Natural killer cell (primary cell): Measurements from ENCODE around the gene EBI3. TPM values are rescaled to one million over a fixed set of nuclear protein-coding genes. Genes with fewer than 3 reads are reported as not detected.
"Not testable (repeated sequence)": the region's sequence is repeated elsewhere in the genome, so short reads cannot be mapped to it uniquely, and the experiment has no call there.

ENCODE experiments used
- ATAC-seq, 3 donors: fragments of 150-1000 bp in 2 of 3; fragments of 200-7000 bp in 1 of 3; cut with Tn5 transposase; 1 replicate in 1 of 3; 2 replicates in 2 of 3; pipeline ENCODE4 v1.10.0; 2021; ENCODE audit warnings: mild to moderate bottlenecking in 2 of 3, moderate library complexity in 2 of 3
- DNase-seq, 2 donors: peaks; one replicate each; pipeline versions ENCODE4 v3.0.0 to v3.0.0-alpha.2; 2013 to 2021; ENCODE audit warnings: mixed read lengths in 1 of 2
- H3K27ac ChIP-seq: one replicate; pipeline ENCODE4 v1.5.1; 2013; ENCODE audit warnings: mild to moderate bottlenecking, low read length
- H3K27me3 ChIP-seq: one replicate; pipeline ENCODE4 v1.6.1; 2013; ENCODE audit warnings: low read length; ENCODE audit not compliant: control insufficient read depth, insufficient read depth
- H3K36me3 ChIP-seq: one replicate; pipeline ENCODE4 v1.6.1; 2013; ENCODE audit warnings: low read length; ENCODE audit not compliant: control insufficient read depth, insufficient read depth
- H3K4me1 ChIP-seq: one replicate; pipeline ENCODE4 v1.6.1; 2013; ENCODE audit warnings: low read length; ENCODE audit not compliant: control insufficient read depth, insufficient read depth
- H3K4me3 ChIP-seq: one replicate; pipeline ENCODE4 v1.5.1; 2013; ENCODE audit warnings: low read length
- H3K9me3 ChIP-seq: one replicate; pipeline ENCODE4 v1.6.1; 2013; ENCODE audit warnings: low read length; ENCODE audit not compliant: control insufficient read depth, insufficient read depth
- H3K27ac Mint-ChIP-seq, 2 donors: one replicate each; pipeline ENCODE4 v1.8.0; 2022; ENCODE audit warnings: mild to moderate bottlenecking in 2 of 2, mixed read lengths in 2 of 2, moderate library complexity in 1 of 2
- H3K27me3 Mint-ChIP-seq, 2 donors: one replicate each; pipeline ENCODE4 v1.8.0; 2022; ENCODE audit warnings: low read depth in 2 of 2, mixed read lengths in 2 of 2
- H3K36me3 Mint-ChIP-seq: one replicate; pipeline ENCODE4 v1.8.0; 2022; ENCODE audit warnings: mixed read lengths
- H3K4me1 Mint-ChIP-seq, 2 donors: one replicate each; pipeline ENCODE4 v1.8.0; 2022; ENCODE audit warnings: mixed read lengths in 2 of 2
- H3K4me3 Mint-ChIP-seq: one replicate; pipeline ENCODE4 v1.8.0; 2022; ENCODE audit warnings: mild to moderate bottlenecking, moderate library complexity, mixed read lengths
- H3K9me3 Mint-ChIP-seq, 2 donors: one replicate each; pipeline ENCODE4 v1.8.0; 2022; ENCODE audit warnings: mixed read lengths in 2 of 2
- CTCF ChIP-seq: fragments of 200-600 bp; IDR thresholded peaks from one replicate; pipeline ENCODE4 v1.8.0; 2022; ENCODE audit warnings: antibody characterized with exemption
- WGBS: methylation state at CpG from one replicate; pipeline ENCODE4 v1.1.7; 2013; ENCODE audit warnings: missing lambda C conversion rate; ENCODE audit not compliant: insufficient coverage; 5-methylcytosine and 5-hydroxymethylcytosine counted together
- intact Hi-C: fragments of 100-400 bp; cut with micrococcal nuclease; formaldehyde crosslinking; loops from one replicate; pipeline ENCODE4 v1.14.2; 2022
- total RNA-seq, 4 donors: library from RNA; stranded (reverse); fragments of 120-200 nt in 1 of 4; gene quantifications; one replicate each; pipeline versions ENCODE4 v1.2.3 to v1.2.4, GENCODE V29; 2013 to 2022

EBI3 gene
- total RNA-seq, 3 donors from 2014 or later (not counting 1 experiment from before 2014, with no cell fraction given), result not detected

DNA sequence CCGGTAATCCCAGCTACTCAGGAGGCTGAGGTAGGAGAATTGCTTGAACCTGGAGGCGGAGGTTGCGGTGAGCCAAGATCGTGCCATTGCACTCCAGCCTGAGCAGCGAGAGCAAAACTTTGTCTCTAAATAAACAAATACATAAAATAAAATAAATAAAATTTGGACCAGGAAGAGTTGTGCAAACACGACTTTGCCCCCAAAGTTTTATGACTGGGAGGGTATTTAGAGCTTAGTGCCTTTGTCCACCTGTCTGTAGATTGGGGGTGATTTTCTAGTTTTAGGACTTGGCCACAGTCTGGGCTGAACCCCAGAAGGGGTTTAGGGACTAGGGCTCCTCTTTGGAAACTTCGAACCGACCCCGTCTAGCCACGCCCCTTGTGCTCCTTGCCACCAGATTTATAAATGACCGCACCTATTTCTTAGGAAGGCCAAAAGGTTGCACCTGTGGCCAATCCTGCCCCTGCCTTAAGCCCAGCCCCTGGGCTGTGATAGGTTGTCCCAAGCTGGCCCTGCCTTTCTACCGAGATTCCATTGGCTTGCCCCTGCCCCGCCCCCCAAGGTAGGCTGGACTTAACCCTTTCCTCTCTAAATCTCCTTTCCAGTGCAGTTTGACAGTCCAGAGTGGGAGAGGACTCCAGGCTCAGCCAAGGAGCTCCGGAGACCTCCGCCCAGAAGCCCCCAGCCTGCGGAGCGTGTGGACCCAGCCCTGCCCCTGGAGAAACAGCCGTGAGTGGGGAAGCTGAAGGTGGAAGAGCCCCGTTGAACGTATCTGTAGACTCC is 55.0 kb downstream of the EBI3 start:
- Mint-ChIP-seq H3K27ac (no peak overlapping the region), H3K9me3 (no peaks in the 10 kb centered on the region), H3K4me1 (peaks cover 5 to 6% of the 10 kb centered on the region in 2 donors), H3K4me3 (no peak overlapping the region), H3K27me3 (peaks cover 6 to 11% of the 10 kb centered on the region in 2 donors), H3K36me3 (no peaks in the 10 kb centered on the region)
- Histone ChIP-seq H3K4me1 (peaks cover 8% of the 10 kb centered on the region), H3K27ac (no peak overlapping the region), H3K4me3 (no peak overlapping the region), H3K9me3 (no peaks in the 10 kb centered on the region), H3K27me3 (peaks cover 9% of the 10 kb centered on the region), H3K36me3 (no peaks in the 10 kb centered on the region)
- no peak for ATAC-seq
- intact Hi-C loops, result no loop called here
- TF ChIP-seq CTCF, result no peak
- 71% methylated on average over 16 of the region's 20 CpGs for WGBS
- no peak for DNase-seq

DNA sequence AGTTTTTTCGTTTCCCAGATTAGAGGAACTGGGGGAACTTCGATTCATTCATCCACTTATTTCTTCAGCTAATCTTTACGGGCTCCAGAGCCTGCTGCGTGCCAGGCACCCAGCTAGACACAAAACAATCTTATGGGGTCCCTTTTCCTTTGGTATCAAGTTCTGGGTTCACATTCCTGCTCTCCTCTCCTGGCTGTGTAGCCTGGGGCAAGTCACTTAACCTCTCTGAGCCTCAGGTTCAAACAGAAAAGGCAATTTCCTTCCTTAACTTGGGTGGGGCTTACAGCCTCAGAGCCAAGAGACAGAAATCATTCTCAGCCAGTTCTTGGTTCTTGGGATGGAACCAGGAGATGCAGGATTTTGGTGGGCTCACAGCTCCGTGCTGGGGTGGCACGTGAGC is 55.7 kb downstream of the EBI3 start:
- Mint-ChIP-seq H3K27ac (no peak overlapping the region), H3K4me3 (no peak overlapping the region), H3K4me1 (peaks cover 1% of the 10 kb centered on the region in 2 donors), H3K27me3 (peaks cover 2 to 7% of the 10 kb centered on the region in 2 donors), H3K36me3 (no peaks in the 10 kb centered on the region), H3K9me3 (no peaks in the 10 kb centered on the region)
- DNase-seq, result no peak
- Histone ChIP-seq H3K4me1 (peaks cover 2% of the 10 kb centered on the region), H3K9me3 (no peaks in the 10 kb centered on the region), H3K36me3 (no peaks in the 10 kb centered on the region), H3K27me3 (peaks cover 4% of the 10 kb centered on the region), H3K4me3 (no peak overlapping the region), H3K27ac (no peak overlapping the region)
- ATAC-seq, result no peak
- intact Hi-C loops, result no loop called here
- TF ChIP-seq CTCF, result no peak
- 88% methylated on average over 6 of the region's 6 CpGs for WGBS

DNA sequence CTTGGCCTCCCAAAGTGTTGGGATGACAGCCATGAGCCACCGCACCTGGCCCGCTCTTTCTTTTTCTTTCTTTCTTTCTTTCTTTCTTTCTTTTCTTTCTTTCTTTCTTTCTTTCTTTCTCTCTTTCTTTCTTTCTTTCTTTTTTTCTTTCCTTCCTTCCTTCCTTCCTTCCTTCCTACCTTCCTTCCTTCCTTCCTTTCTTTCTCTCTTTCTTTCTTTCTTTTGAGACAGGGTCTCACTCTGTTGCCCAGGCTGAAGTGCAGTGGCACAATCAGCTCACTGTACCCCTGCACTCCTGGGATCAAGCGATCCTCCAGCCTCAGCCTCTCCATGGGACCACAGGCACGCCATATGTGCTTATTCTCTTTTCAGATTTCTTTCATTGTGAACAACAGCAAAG is 56.8 kb downstream of the EBI3 start:
- H3K36me3 Mint-ChIP-seq, H3K4me1 ChIP-seq, H3K36me3 ChIP-seq, H3K4me1 Mint-ChIP-seq, H3K27ac Mint-ChIP-seq, H3K9me3 ChIP-seq, H3K27me3 ChIP-seq, H3K9me3 Mint-ChIP-seq, ATAC-seq, H3K27me3 Mint-ChIP-seq, intact Hi-C loops, H3K27ac ChIP-seq, DNase-seq, H3K4me3 Mint-ChIP-seq, H3K4me3 ChIP-seq: not testable (repeated sequence)
- 95% methylated on average over 4 of the region's 4 CpGs for WGBS

Other genes with a start within 250 kb of the EBI3 start
- 1,000 to 10,000 TPM; 1,302 to 1,442 (median 1,437) TPM for gene EEF2, start 244.1 kb upstream of the EBI3 start, total RNA-seq
- 10 to 100 TPM; 25.4 to 39.4 (median 26.8) TPM for gene PIAS4, start 221.8 kb upstream of the EBI3 start, total RNA-seq
- 10 to 100 TPM; 81.6 to 97.7 (median 82.9) TPM for gene ZBTB7A, start 162.6 kb upstream of the EBI3 start, total RNA-seq
- gene MAP2K2, start 105.4 kb upstream of the EBI3 start, total RNA-seq, result 100 to 1,000 TPM; 137 to 154 (median 152) TPM
- gene CREB3L3, start 75.9 kb upstream of the EBI3 start, total RNA-seq, result under 1 TPM in 2 of 3 donors, not detected in 1; 0.43 to 0.70 TPM
- 10 to 100 TPM; 29.5 to 37.4 (median 30.5) TPM for gene SIRT6, start 47.0 kb upstream of the EBI3 start, total RNA-seq
- gene ANKRD24, start 46.8 kb upstream of the EBI3 start, total RNA-seq, result 1 to 10 TPM in 1 of 3 donors, under 1 TPM in 2; 0.65 to 2.2 (median 0.71) TPM
- 10 to 100 TPM; 37.7 to 39.5 (median 38.5) TPM for gene YJU2, start 17.6 kb downstream of the EBI3 start, total RNA-seq
- under 1 TPM in 1 of 3 donors, not detected in 2; 0.20 TPM for gene SHD, start 49.7 kb downstream of the EBI3 start, total RNA-seq
- gene TMIGD2, start 72.9 kb downstream of the EBI3 start, total RNA-seq, result 10 to 100 TPM; 33.8 to 45.3 (median 41.1) TPM
- 10 to 100 TPM; 15.5 to 18.2 (median 16.4) TPM for gene FSD1, start 75.1 kb downstream of the EBI3 start, total RNA-seq
- gene STAP2, start 109.3 kb downstream of the EBI3 start, total RNA-seq, result 1 to 10 TPM; 1.4 to 3.3 (median 2.0) TPM
- gene MPND, start 114.0 kb downstream of the EBI3 start, total RNA-seq, result 10 to 100 TPM; 30.4 to 38.4 (median 31.1) TPM
- gene SH3GL1, start 171.0 kb downstream of the EBI3 start, total RNA-seq, result 10 to 100 TPM; 43.9 to 55.7 (median 49.2) TPM
- gene CHAF1A, start 173.1 kb downstream of the EBI3 start, total RNA-seq, result 10 to 100 TPM; 34.4 to 40.8 (median 35.2) TPM
- 10 to 100 TPM; 54.3 to 67.7 (median 63.3) TPM for gene UBXN6, start 228.3 kb downstream of the EBI3 start, total RNA-seq
- 10 to 100 TPM; 28.7 to 43.6 (median 29.8) TPM for gene HDGFL2, start 242.8 kb downstream of the EBI3 start, total RNA-seq